ENCODE measurements around the gene EPHA1. TPM values are rescaled to one million over a fixed set of nuclear protein-coding genes. Genes with fewer than 3 reads are reported as not detected.
"Not testable (repeated sequence)": the region's sequence is repeated elsewhere in the genome, so short reads cannot be mapped to it uniquely, and the experiment has no call there.

The EPHA1 gene
- total RNA-seq, 4 donors from 2014 or later = 0.87 to 3.6 TPM; not detected in 2

DNA sequence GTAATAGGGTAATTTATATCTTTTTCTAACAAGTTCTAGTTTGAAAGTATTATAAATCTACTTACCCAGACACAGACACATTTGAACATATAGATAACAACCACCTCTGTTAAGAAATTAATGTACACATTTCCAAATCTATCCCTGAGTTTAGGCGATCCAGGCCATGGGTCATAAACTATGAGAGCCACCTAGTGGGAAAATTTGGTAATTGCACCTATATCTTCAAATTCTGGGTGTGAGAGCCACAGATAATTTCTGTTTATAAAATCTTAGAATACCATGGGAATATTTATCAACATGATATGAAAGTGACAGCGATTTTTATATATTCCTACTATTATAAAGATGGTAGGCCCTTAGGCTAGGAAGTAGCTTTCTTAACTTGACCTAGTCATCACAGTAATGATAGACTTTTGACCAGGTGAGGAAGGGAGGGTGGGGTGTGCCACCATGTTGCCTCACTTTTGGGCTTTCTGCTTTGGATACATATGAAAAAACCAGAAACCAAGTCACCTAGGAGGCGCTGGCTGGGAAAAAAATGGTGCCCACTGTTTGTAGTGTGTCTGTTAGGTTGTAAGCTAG is 8.0 kb upstream of the EPHA1 start:
- H3K9me3 ChIP-seq = no peaks in the 10 kb centered on the region
- TF ChIP-seq, protein P1, sequence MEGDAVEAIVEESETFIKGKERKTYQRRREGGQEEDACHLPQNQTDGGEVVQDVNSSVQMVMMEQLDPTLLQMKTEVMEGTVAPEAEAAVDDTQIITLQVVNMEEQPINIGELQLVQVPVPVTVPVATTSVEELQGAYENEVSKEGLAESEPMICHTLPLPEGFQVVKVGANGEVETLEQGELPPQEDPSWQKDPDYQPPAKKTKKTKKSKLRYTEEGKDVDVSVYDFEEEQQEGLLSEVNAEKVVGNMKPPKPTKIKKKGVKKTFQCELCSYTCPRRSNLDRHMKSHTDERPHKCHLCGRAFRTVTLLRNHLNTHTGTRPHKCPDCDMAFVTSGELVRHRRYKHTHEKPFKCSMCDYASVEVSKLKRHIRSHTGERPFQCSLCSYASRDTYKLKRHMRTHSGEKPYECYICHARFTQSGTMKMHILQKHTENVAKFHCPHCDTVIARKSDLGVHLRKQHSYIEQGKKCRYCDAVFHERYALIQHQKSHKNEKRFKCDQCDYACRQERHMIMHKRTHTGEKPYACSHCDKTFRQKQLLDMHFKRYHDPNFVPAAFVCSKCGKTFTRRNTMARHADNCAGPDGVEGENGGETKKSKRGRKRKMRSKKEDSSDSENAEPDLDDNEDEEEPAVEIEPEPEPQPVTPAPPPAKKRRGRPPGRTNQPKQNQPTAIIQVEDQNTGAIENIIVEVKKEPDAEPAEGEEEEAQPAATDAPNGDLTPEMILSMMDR (IDR thresholded peaks at IDR 0.05) = peak; percentile 66 to 82 (median 74)
- TF ChIP-seq POLR2A (IDR thresholded peaks at IDR 0.05) = no peak
- H3K4me1 ChIP-seq = no peaks in the 10 kb centered on the region
- no peak overlapping the region for H3K27ac ChIP-seq
- H3K36me3 ChIP-seq = no peaks in the 10 kb centered on the region
- H3K27me3 ChIP-seq = no peaks in the 10 kb centered on the region
- WGBS, 2 donors = 1 to 4% methylated on average over 3 of the region's 3 CpGs
- no peak overlapping the region for H3K4me3 ChIP-seq
- DNase-seq (ENCODE audit: low spot score in 2 of 2) = peak in 1 of 2 donors; percentile 55

DNA sequence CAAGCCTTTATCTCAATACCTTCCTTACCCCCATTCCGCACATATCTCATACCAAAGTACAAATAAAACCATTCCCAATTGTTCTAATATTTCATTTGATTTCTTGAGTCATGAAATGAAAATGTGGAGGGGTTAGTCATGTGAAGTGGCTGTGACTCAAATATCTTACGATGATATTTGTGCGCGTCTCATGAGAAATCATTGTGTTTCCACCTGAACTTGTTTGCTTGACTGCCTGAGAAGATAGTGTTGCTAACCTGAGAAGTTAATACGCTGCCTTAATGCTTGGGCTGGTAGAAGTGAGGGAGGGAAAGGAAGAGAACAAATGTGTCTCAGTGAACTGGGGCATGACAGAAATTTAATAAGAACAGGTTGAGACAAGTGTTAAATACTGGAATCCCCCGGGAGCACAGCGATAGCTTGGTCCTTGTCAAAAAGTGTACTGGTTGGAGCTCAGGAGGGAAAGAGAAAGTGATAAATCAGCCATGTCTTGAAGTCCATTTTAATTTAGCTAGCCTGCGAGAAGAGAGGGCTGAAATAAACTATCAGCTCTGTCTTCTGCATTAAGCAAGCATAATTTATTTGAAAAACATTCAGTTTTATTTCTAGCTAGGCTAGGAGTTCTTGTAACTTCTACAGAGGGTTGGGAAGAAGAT is 7.2 kb upstream of the EPHA1 start:
- DNase-seq (ENCODE audit: low spot score in 2 of 2) = no peak
- Histone ChIP-seq H3K27ac (no peak overlapping the region), H3K4me3 (no peak overlapping the region), H3K27me3 (no peaks in the 10 kb centered on the region), H3K4me1 (peaks cover 0 to 6% (median 0%) of the 10 kb centered on the region in 4 donors), H3K36me3 (no peaks in the 10 kb centered on the region), H3K9me3 (no peaks in the 10 kb centered on the region)
- TF ChIP-seq, protein P1 (IDR thresholded peaks at IDR 0.05) = no peak
- TF ChIP-seq EP300 (IDR thresholded peaks at IDR 0.05) (no peak), POLR2A (IDR thresholded peaks at IDR 0.05) (no peak)
- 86 to 89% methylated on average over 8 of the region's 8 CpGs for WGBS, 2 donors

DNA sequence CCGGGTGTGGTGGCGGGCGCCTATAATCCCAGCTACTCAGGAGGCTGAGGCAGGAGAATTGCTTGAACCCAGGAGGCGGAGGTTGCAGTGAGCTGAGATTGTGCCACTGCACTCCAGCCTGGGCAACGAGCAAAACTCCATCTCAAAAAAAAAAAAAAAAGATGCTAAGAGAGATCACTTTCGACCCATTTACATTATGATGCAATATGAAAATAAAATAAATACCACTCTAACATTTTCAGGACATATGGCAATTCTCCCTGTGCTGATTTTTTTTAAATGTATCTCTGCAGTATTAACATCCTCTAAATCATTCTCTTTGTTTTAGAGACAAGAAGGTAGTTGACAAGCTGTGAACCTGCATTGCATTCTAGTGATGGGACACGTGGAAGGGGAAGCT is 6.6 kb upstream of the EPHA1 start:
- not testable (repeated sequence) for H3K36me3 ChIP-seq; H3K4me3 ChIP-seq; H3K27me3 ChIP-seq; DNase-seq (ENCODE audit: low spot score in 2 of 2); H3K9me3 ChIP-seq; H3K27ac ChIP-seq
- WGBS, 2 donors = 86 to 88% methylated on average over 7 of the region's 7 CpGs
- H3K4me1 ChIP-seq = peaks cover 0 to 10% (median 0%) of the 10 kb centered on the region in 4 donors

DNA sequence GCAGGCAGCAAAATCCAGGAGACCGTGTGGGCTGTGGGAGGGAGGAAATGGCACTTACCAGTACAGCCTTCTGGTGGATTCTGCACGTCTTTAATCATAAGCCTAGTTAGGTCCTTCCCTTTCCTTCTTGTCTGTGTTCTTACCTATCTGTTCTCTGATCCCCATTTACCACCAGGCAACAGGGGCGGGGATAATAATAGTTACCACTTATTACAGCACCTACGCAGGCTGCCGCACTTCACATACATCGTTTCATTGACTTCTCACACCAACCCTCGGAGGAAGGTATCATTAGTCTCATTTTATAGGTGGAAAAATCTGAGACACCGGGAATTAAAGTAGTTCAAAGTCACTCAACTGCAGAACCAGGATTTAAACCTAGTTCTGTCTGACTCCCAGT is 4.5 kb upstream of the EPHA1 start:
- TF ChIP-seq EP300 (IDR thresholded peaks at IDR 0.05) (no peak), POLR2A (IDR thresholded peaks at IDR 0.05) (no peak)
- TF ChIP-seq, protein P1 (IDR thresholded peaks at IDR 0.05) = no peak
- Histone ChIP-seq H3K9me3 (no peaks in the 10 kb centered on the region), H3K27me3 (peaks cover 0 to 5% of the 10 kb centered on the region in 2 donors), H3K27ac (no peak overlapping the region), H3K4me1 (peaks cover 0 to 24% (median 9%) of the 10 kb centered on the region in 4 donors), H3K36me3 (no peaks in the 10 kb centered on the region), H3K4me3 (no peak overlapping the region)
- 90 to 96% methylated on average over 8 of the region's 8 CpGs for WGBS, 2 donors
- DNase-seq (ENCODE audit: low spot score in 2 of 2) = no peak

DNA sequence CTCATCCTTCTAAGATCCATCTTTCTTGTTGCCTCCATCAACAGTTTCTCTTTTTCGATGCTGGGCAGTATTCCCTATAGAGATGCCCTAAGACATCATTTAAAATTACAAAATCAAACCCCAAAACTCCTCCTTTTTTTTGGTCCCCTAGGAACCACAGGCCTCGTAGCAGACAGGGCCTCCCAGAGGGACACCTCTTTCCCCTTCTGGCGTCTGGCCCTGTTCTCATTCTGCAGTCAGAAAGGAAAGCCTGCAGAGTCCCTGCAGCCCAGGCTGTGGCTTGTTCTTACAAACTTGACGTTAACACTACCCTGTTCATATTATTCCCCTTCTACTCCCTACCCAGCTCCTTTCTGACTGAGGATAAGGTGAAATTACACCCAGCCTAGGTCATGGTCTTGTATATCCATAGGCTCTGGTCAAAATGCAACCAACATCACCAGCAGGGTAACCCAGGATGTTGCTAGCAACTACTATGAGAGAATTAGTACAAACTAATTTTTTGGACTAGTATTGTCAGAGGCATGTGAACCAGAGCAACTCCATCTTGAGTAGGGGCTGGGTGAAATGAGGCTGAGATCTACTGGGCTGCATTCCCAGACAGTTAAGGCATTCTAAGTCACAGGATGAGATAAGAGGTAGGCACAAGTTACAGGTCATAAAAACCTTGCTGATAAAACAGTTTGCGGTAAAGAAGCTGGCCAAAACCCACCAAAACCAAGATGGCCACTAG is 3.5 kb upstream of the EPHA1 start:
- Histone ChIP-seq H3K36me3 (no peaks in the 10 kb centered on the region), H3K4me3 (no peak overlapping the region), H3K27ac (no peak overlapping the region), H3K9me3 (no peaks in the 10 kb centered on the region), H3K4me1 (peaks cover 0 to 24% (median 11%) of the 10 kb centered on the region in 4 donors), H3K27me3 (peaks cover 0 to 5% of the 10 kb centered on the region in 2 donors)
- no peak for DNase-seq (ENCODE audit: low spot score in 2 of 2)
- 82 to 85% methylated on average over 5 of the region's 5 CpGs for WGBS, 2 donors
- TF ChIP-seq POLR2A (IDR thresholded peaks at IDR 0.05) (no peak), EP300 (IDR thresholded peaks at IDR 0.05) (no peak)
- TF ChIP-seq, protein P1 (IDR thresholded peaks at IDR 0.05) = no peak

Data from tibial nerve (tissue), 4 donors.